Renal cortex interstitium (tissue), 15 donors: Measurements from ENCODE around the gene KRTAP11-1. TPM values are rescaled to one million over a fixed set of nuclear protein-coding genes. Genes with fewer than 3 reads are reported as not detected.

ENCODE experiments used
- DNase-seq, 11 donors: peaks; one replicate each; pipeline ENCODE4 v3.0.0-alpha.2; 2013; ENCODE audit warnings: low read depth in 9 of 11, low spot score in 4 of 11; ENCODE audit errors: extremely low read depth in 1 of 11
- long read RNA-seq, 16 experiments: transcript quantifications; one replicate each; lab custom pipeline, GENCODE V29; 2026
- polyA plus RNA-seq, 3 donors: library from polyadenylated mRNA; unstranded; fragments of 120-200 nt; gene quantifications; one replicate each; pipeline ENCODE4 v1.2.1, GENCODE V29; 2013; ENCODE audit not compliant: insufficient read length in 3 of 3

Gene KRTAP11-1, protein sequence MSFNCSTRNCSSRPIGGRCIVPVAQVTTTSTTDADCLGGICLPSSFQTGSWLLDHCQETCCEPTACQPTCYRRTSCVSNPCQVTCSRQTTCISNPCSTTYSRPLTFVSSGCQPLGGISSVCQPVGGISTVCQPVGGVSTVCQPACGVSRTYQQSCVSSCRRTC
- not detected for polyA plus RNA-seq
- long read RNA-seq, donor 1 = 0 reads
- long read RNA-seq, donor 2, partial matches to known transcripts = 0 of 1 reads
- long read RNA-seq, donor 2, other reads (novel, unspliced or antisense) = 0 of 1 reads
- long read RNA-seq, donor 3 = 0 reads
- long read RNA-seq, donor 4 = 0 reads
- long read RNA-seq, donor 5 = 0 reads
- long read RNA-seq, donor 6 = 0 reads
- long read RNA-seq, donor 7 = 0 reads
- long read RNA-seq, donor 8 = 0 reads
- long read RNA-seq, donor 9 = 0 reads
- long read RNA-seq, donor 10 = 0 reads
- long read RNA-seq, donor 11 = 0 reads
- long read RNA-seq, donor 12 = 0 reads
- long read RNA-seq, donor 13 = 0 reads
- long read RNA-seq, donor 14 = 0 reads
- long read RNA-seq, donor 15 = 0 reads
- long read RNA-seq, donor 16 = 0 reads

DNA sequence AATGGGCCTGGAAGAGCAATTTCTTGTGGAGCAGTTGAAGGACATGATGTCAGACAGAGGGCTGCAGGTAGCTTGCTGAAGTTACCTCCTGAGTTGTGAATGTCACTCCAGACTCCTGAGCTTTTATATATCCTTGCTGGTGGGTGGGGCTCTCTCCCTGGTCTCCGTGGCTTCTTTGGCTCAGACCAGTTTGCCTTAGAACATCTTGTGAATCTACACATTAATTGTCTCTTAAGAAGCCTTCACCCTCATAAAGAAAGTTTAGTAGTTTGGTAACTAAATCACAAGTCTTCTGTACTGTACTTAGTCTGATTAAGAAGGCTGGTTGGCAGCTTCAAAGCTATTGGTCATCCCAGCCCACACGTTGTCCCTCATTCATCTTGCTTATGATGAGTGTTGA lies at the start of gene KRTAP11-1:
Gene KRTAP11-1, minus strand, starts transcription at position 101 of the 400 bp plus-strand sequence. Its CDS starts 56 bp downstream, at position 45.
- DNase-seq = no peak

DNA sequence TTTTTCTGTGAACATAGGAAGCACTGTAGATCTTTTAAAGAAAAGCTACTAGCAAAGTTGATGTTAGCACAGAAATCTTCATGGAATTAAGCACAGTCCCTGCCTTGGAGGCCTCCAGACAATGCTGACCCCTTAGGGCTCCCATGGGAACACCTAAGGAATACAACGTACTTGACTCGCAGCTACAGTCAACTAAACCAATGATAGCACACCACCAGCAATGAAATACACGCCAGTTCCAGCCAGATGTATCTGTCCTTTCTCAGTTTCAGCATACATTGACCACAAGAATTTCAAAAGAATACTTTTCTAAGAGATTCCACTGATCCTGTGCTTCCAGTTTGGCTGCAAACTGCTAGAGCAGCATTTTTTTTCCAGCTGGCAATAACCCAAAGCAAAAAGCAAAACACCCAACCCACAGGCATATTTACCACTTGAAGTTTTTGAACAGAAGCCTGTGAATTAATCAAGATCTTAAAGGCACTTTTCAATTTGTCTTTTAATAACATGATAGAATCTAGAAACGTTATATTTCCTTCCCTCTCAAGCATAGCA lies 42.8 kb upstream of the KRTAP11-1 start:
- peak in 3 of 11 donors; percentile 1 to 4 (median 1) for DNase-seq

DNA sequence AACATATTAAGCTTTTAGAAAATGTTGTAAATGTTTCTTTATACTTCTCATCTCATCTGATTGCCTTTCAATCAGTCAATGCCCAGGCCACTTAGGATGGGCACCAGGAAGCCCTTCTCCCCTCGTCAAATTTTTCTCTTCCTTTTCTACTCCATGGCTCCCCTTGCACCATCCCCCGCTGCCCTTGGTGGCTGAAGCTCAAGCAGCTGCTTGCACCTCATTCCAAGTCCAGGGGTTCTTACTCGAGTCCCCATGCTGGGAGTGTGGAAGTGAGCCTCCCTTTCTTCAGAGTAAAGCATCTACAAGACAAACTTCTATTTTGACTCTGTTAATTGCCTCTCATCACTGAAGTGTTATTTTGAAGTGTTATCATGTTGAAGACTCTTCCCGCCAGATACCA lies 39.7 kb upstream of the KRTAP11-1 start:
- DNase-seq = no peak

DNA sequence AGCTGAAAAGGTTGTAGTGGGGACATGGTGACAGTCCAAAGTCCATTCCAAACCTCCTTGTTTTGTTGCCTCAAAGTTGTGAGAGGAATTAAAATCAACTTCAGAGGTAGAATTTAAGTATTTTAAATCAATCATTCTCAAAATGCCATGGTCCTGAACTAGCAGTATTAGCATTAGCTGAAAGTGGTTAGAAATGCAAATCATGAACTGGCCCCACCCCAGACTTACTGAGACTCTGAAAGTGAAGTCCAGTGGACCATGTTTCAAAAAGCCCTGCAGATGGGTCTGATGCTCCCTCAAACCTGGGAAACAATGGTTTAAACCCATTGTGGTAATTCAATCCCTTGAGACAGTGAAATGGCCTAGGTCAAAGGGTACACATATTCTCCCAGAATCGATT lies 36.2 kb upstream of the KRTAP11-1 start:
- DNase-seq = no peak

DNA sequence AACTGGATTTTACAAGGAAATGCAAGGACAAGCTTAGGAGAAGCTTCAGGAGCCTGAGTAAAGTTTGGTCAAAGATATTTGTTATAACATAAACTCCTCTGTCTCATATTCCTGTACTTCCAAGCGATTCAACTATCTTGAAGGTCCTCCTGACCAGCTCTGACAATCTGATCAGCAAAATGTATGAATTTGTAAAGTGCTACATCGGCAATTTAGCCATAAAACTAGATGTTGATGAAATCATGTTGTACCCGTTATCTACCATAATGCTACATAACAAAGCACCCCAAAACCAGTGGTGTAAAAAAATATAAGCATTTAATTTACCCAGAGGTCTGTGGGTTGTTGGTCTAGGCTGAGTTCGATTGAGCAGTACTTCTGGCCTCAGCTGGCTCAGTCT lies 19.5 kb upstream of the KRTAP11-1 start:
- no peak for DNase-seq

DNA sequence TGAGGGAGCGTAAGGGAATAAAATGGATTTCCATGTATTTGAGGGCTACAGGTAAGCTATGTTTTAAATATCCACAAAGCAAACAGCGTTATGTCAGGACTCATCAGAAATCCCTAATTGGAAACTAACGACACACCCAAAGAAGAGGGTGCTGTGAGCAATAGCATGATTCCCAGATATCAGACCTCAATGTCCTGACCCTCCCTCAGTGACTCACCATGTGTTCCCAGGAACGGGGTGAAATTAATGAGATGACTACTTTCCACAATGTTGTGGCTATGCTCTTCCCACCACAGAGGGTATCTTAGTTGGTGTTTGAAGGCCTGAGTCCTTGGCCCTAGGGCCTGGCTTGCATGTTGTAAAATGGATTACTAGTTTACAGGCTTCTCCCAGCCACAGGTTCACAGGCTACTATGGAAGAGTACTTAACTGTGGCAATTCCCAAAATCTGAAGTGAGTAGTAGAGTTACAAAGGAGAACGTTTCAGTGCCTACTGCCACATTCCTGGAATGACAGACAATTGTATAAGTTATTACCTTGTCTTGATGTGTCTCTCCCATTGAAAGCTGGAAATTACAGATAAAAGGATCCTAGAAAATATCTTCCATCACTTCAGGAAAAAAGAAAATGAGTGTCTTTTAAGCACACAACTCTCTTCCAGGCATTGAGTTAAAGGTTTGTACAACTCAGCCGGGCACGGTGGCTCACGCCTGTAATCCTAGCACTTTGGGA lies 1.7 kb upstream of the KRTAP11-1 start:
- DNase-seq = no peak

DNA sequence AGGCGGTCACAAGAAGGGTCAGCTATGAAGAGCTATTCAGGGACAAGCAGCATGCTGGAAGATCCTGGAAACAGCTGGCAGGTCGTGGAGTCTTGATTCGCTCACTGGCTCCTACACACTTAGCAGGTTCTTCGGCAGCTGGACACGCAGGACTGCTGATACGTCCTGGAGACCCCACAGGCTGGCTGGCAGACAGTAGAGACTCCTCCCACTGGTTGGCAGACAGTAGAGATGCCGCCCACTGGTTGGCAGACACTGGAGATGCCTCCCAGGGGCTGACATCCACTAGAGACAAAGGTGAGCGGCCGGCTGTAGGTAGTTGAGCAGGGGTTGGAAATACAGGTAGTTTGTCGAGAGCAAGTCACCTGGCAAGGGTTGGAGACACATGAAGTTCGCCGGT lies 466 bp downstream of the KRTAP11-1 start:
- DNase-seq = no peak

DNA sequence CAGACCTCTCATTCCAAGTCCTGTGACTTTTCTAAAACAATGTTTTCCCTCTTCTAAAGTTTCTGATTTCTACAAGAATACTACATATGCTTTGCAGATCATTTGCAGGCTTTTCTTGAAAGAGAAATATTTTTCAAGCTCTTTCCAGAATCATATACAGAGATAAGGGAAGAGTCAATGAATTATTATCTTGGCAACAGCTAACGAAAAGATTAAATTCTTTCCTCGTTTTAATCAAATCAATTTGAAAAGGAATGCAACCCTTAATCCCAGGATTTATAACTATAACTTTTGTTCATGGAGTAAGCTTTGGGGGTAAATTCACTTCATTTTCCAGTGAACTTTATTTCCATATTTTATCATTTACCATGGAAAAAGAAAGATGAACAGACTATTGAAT lies 6.9 kb downstream of the KRTAP11-1 start:
- no peak for DNase-seq

DNA sequence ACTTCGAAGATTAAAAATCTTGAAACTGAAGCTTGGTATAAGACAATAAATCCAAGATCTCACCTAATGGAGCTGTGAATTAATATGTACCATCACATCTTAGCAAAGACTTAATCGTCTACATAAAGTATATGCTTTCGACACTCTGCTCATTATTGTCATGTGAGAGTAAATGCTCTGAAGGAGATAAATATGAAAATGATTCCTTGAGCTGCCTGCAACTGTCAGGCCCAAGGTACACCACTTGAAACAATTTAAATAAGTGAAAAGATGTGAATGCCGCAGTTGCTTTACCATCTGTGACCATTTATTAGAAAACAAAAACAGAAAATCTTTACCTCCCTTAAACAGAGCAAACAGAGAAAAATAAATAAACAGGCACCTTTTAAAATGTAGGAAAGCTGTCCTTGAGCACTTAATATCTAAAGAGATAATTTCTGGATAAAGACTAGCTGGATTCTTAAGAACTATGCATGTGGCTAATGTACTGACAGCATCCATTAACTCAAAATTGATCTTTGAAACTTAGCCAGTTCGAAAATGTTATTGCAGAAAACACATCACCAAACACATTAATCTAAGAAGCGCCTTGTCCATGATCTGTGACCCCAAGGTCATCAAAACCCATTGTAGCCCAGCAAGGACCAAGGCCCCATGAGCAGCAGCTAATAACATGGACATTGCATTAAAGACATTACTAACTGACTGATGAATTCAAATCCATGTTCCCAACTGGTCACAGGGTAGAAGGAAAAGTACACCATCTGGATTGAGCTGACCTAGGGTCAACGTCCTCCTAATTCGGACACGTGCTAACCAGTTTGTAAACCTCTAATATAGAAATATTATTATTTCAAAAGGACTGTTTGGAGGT lies 33.5 kb downstream of the KRTAP11-1 start:
- no peak for DNase-seq

DNA sequence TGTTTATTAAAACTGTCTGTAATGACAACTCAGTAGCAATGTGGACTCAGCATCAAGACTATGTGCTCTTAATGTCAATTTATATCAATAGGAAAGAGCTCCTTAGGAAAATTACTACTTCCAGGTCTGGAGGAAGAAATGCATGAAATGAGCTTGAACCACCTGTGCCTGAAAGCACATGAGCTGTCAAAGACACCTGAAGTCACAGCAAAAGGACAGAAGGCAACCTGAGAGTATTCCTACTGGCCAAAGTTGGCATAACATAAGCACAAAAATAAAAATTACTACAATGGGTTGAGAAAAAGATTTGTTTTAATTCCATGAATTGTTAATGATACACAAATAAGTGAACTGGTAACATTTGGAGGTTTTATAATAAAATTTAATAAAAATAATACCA lies 38.4 kb downstream of the KRTAP11-1 start:
- DNase-seq = no peak

DNA sequence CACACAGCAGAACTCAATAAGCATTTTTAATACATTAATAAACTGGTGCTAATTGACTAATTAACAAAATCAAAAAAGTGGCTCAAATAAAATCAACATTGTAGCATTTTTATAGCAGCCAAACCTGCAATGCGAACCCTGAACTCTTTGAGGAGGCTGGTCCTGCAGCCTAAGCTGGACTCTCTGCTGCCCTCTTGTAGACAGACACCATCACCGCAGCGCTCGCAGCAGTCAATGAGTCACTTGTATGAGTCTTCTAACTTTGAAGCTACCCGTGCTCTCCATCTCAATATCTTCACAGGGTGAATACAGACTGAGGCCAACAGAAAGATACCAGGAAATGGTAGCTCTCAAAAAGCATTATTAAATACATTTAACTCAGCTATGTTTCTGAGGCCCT lies 42.1 kb downstream of the KRTAP11-1 start:
- DNase-seq = peak in 2 of 11 donors; percentile 3 to 7

DNA sequence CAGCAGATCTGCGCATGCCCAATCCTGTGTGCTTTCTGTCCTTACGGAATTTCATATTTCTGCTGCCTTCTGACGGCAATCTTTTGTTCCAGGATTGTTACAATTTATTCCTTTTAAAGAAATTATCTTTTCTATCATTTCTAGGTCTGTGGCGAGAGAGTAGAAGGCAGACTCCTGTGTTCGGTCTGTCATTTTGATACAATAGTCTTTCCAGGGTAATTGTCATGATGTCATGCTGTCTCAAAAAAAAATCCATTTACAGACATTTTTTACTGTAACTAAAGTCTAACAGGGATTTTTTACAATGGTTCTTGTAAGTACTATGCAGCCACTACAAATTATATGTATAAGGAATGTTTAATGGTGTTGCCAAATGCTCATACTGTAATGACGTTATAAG lies 42.8 kb downstream of the KRTAP11-1 start:
- DNase-seq = no peak

DNA sequence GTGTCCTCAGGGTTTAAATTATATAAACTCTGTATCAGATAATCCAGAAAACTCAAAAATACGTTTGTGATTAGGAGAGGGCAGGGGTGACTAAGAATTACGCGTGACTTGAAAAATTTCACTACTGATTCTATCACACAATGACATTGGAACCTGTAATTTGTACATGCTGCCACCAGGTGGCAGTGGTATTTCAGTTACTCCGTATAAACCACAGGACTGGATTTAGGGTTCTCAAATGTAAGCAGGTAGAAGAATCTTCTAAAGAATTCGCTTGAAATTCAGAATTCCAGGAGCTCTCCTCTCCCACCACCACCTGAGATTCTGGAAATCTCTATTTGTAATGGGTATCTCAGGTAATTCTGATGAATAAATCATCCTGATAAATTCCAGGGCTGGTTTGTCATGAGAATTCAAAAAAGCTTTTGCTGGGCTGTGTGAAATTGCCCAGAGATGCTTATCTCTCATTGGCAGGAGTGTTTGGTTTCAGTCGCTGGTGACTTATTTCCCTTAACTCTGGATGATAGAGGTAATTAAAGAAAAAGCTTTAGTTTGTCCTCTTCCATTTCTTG lies 50.1 kb downstream of the KRTAP11-1 start:
- DNase-seq = no peak

Other genes starting within 250 kb of the KRTAP11-1 start
- gene KRTAP20-2, start 246.4 kb downstream of the KRTAP11-1 start, polyA plus RNA-seq = not detected
- gene KRTAP20-3, start 238.7 kb downstream of the KRTAP11-1 start, polyA plus RNA-seq = not detected
- not detected for gene KRTAP21-3, start 162.8 kb downstream of the KRTAP11-1 start, polyA plus RNA-seq
- not detected for gene KRTAP21-2, start 134.3 kb downstream of the KRTAP11-1 start, polyA plus RNA-seq
- gene KRTAP21-1, start 126.2 kb downstream of the KRTAP11-1 start, polyA plus RNA-seq = not detected
- gene KRTAP8-1, start 68.3 kb downstream of the KRTAP11-1 start, polyA plus RNA-seq = not detected
- gene KRTAP7-1, start 51.8 kb downstream of the KRTAP11-1 start, polyA plus RNA-seq = not detected
- not detected for gene KRTAP19-8, start 156.9 kb upstream of the KRTAP11-1 start, polyA plus RNA-seq